Central memory CD4-positive, alpha-beta T cell (primary cell): ENCODE data around the gene HELZ.
"Not testable (repeated sequence)": the region's sequence is repeated elsewhere in the genome, so short reads cannot be mapped to it uniquely, and the experiment has no call there.

ENCODE experiments used
- DNase-seq: peaks from one replicate; pipeline ENCODE4 v3.0.0; 2022

Gene HELZ

GRCh38 chr17:67139784-67140665 lies 105.0 kb downstream of the HELZ start:
- DNase-seq, result no peak

DNA sequence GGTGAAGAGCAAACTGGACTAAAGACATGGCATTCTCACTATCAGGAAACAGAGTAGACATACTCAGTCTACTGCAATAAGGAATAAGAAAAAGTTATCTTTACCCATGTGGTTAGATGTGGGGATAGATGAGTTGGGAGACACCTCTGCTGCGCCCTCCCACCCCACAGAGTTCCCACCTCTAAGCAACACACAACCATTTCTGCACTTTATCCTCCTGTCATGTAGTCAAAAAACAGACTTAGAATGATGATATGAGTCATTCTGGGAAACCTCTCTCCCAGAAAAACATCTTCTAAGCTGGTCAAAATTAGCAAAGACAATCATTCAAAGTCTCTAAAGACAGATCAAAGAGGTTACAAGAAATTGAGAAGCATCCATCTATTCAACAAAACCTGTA lies 105.7 kb downstream of the HELZ start:
- DNase-seq, result no peak

GRCh38 chr17:67138392-67138791 lies 106.6 kb downstream of the HELZ start:
- no peak for DNase-seq

DNA sequence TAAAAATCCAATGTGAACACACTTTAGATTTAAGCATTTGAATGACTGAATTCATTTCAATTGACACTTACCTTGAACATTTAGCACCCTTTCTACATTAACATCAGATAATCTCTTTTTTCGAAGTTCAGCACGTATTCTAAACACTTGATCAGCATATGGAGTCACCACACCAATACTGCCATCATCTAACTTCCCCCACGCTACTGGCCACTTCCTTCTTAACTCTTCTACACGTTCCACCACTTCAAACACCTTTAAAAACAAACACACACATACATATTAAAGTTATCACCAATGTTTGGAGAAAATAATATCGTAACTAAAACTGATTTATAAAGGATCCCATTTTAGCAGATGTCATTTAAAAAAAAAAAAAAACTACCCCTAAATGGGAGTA lies 107.1 kb downstream of the HELZ start:
- DNase-seq, result peak; percentile 5

DNA sequence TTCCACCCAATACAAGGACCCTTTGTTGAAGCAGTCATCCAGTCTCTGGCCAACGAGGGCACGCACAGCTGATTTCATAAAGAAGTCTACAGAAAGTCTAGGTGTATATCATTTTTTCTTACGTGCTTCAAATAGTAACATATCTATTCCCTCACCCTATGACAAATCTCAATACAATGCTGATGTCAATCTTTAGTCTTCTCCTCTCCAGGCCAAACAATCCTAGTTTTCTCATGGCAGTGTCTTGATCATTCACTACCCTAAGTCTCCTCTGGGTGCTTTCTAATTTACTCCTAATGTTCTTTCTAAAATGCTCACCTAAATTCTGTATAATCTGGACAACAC lies 108.0 kb downstream of the HELZ start:
- no peak for DNase-seq

DNA sequence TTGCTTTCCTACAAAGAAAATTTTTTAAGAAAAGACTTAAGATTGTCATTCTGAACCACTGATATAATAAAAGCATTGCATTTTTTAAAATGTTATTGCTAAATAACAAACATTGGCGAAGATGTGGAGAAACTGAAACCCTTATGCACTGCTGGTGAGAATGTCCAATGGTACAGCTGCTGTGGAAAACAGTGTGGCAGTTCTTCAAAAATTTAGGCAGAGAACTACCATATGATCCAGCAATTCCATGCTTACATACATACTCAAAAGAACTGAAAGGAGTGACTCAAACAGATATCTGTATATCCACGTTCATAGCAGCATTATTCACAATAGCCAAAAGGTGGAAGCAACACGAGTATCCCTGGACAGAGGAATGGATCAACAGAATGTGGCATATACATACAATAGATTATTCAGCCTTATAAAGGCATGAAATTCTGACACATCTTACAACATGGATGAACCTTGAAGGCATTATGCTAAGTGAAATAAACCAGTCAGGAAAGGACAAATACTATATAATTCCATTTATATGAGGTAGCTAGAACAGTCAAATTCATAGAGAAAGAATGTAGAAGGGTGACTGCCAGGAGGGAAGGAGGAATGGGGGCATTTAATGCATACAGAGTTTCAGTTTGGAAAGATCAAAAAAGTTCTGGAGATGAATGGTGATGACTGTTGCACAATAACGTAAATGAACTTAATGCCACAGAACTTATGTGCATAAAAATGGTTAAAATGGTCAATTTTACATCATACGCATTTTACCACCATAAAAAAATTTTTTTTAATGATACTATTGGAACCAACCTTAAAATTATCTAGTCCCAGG lies 108.6 kb downstream of the HELZ start:
- no peak for DNase-seq

DNA sequence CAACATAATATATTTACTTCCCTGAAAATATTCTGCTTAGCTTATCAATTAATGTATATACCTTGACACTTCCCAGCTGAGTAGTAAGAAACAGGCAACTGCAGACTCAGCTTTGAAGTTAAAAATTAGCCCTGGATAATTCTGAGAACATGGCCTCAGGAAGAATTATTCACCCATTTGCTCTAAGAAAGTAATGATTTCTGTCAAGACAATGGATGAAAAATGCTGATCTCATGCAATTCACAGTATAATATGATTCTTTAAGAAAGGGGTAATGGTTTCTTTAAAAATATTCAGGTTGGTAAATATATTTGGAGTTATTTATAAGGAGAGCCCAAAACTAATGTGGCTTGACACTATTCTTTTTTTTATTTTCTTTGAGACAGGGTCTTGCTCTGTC lies 111.8 kb downstream of the HELZ start:
- no peak for DNase-seq

DNA sequence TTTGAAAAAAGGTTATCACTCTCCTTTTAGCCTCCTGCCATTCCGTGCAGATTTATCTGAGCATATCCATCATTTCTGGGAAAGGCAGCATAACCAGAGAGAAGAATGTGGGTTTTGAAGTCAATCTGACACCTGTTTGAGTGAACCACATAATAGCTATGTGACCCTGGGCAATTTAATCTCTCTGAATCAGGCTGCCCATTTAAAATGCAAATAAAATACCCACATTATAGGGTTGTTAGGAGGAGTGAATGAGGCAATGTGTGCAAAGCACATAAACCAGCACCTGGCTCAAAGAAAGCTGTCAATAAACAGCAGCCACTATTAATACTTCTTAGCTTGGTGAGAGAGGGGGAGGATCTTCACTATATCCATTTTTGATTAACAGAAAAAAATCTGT lies 112.6 kb downstream of the HELZ start:
- DNase-seq, result no peak

DNA sequence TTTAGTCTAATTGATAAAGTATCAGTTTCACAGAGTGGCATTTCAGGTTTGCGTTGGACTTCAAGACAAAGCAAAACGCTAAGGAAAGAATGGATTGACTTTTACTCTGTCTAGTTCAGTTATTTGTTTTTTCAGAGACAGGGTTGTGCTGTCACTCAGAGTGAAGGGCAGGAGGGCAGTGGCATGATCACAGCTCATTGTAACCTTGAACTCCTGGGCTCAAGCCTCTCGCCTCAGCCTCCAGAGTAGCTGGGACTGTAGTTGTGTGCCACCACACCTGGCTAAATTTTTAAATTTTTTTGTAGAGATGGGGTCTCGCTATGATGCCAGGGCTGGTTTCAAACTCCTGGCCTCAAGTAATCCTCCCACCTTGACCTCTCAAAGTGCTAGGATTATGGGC lies 114.2 kb downstream of the HELZ start:
- DNase-seq, result no peak

DNA sequence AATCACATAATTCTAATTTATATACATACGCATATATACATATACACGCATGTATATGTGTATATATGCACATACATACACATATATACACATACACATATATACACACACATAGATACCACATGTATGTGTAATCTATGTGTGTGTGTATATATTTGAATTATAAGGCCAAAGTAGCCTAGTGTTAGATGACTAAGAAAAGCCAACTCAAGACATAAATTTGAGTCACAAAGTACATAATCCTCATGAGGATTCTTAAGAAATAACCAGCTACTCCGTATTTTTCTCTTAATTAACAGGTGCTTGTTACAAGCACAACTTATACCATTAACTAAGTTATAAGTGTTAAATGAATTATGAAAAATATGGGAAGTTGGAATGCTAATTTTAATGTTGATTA lies 115.7 kb downstream of the HELZ start:
- DNase-seq, result no peak

- no peak for DNase-seq
Observed at GRCh38 chr17:67128700-67129099, 116.3 kb downstream of the HELZ start.

- no peak for DNase-seq
Observed at GRCh38 chr17:67127925-67128324, 117.1 kb downstream of the HELZ start.

GRCh38 chr17:67126983-67127382 lies 118.0 kb downstream of the HELZ start:
- DNase-seq, result no peak

GRCh38 chr17:67126543-67126942 lies 118.5 kb downstream of the HELZ start:
- DNase-seq, result not testable (repeated sequence)

DNA sequence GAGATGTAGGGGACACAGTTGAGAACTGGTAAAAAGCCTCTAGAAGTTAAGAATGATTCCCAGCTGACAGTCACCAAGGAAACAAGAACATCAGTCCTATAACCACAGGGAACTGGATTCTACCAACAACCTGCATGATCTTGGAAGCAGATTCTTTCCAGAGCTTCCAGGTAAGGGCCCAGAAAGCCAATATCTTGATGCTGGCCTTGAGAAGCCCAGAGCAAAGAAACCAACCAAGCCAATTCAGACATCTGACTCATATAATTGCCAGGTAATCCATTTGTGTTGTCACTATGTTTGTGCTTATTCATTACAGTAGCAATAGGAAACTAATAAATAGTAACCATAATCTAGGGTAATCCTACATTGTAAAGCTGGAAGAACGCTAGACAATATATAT lies 119.1 kb downstream of the HELZ start:
- no peak for DNase-seq

- no peak for DNase-seq
Observed at GRCh38 chr17:67125417-67125816, 119.6 kb downstream of the HELZ start.

DNA sequence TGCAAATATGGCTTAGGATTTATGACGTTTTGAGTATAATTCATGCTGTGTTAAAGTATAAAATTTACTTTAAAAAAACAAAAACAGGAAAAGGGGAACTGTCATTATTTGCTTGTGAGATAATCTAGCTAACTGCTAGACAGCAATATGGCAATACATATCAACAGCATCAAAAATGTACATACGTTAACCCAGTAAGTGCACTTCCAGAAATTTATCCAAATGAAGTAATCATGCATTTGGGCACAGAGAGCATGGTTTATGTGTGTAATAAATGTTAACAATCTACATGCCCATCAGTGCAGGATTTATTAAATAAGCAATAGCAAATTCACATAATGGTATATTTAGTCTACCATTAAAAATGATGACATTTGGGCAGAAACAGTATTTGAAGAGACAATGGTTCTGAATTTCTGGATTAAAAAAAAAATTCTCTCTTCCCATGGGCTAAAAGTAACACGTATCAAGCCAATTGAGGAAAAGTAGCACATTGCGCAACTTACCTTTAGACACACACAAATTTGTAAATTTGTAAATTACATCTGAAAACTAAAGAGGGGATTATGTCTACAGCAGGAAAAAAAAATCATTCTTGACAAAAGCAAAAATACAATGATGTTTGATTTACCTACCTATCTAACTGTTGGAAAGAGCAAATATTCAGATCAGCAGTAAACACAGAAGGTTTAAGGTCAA lies 120.4 kb downstream of the HELZ start:
- no peak for DNase-seq

GRCh38 chr17:67123699-67124098 lies 121.3 kb downstream of the HELZ start:
- DNase-seq, result no peak

GRCh38 chr17:67121316-67121891 lies 123.6 kb downstream of the HELZ start:
- no peak for DNase-seq

GRCh38 chr17:67119102-67119501 lies 125.9 kb downstream of the HELZ start:
- no peak for DNase-seq

GRCh38 chr17:67116045-67116575 lies 128.9 kb downstream of the HELZ start:
- no peak for DNase-seq

- no peak for DNase-seq
Observed at GRCh38 chr17:67115401-67115800, 129.6 kb downstream of the HELZ start.

DNA sequence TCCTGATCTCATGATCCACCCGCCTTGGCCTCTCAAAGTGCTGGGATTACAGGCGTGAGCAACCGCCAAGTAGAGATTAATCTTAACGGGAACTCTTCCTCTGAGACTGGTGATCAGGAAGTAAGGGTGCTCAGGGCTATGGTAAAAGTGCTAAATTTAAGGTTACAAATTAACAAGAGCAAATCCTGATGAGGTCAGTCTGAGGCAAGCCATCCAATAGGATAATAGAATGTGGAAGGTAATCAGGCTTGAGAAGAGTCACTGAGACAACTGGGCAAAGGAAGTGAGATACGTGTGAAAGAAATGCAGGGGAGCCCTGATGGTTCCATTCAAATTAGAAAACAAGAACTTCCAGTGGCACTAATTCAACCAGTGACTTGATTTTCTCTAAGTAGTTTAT lies 131.5 kb downstream of the HELZ start:
- DNase-seq, result no peak
